Right atrium auricular region (tissue), 2 donors: ENCODE measurements around the gene MTA1. TPM values are rescaled to one million over a fixed set of nuclear protein-coding genes. Genes with fewer than 3 reads are reported as not detected.
A peak's percentile ranks its signal among the peaks of the same experiment; 100 is the strongest.

Source experiments
- DNase-seq: peaks from one replicate; pipeline ENCODE4 v3.0.0-alpha.2; 2019; ENCODE audit warnings: low spot score
- H3K27ac ChIP-seq, 2 donors: fragments of 200-600 bp; sonication (generic); 1 replicate in 1 of 2; 2 replicates in 1 of 2; pipeline ENCODE4 v1.5.1; 2016 to 2019
- H3K27me3 ChIP-seq, 2 donors: fragments of 200-600 bp; sonication (generic); one replicate each; pipeline versions ENCODE4 v1.5.1 to v1.6.0; 2017 to 2019
- H3K36me3 ChIP-seq: fragments of 200-600 bp; sonication (generic); one replicate; pipeline ENCODE4 v1.5.1; 2016
- H3K4me1 ChIP-seq, 2 donors: fragments of 200-600 bp; sonication (generic); one replicate each; pipeline versions ENCODE4 v1.5.1 to v1.6.0; 2017 to 2019
- H3K4me3 ChIP-seq, 2 donors: fragments of 200-600 bp; sonication (generic); 1 replicate in 1 of 2; 2 replicates in 1 of 2; pipeline ENCODE4 v1.5.1; 2017 to 2019; ENCODE audit warnings: mild to moderate bottlenecking in 1 of 2, moderate library complexity in 1 of 2
- H3K9me3 ChIP-seq, 2 donors: fragments of 200-600 bp; sonication (generic); one replicate each; pipeline ENCODE4 v1.5.1; 2019
- CTCF ChIP-seq, 2 donors: fragments of 200-600 bp; sonication (generic); IDR thresholded peaks; one replicate each; pipeline ENCODE4 v1.5.1; 2019; ENCODE audit warnings: antibody characterized with exemption in 2 of 2
- total RNA-seq, 2 donors: library from RNA; depleted of rRNA; stranded (reverse); fragments of >200 nt; gene quantifications; one replicate each; pipeline ENCODE4 v1.1.0, GENCODE V29; 2016

Gene MTA1
- total RNA-seq: 10 to 100 TPM; 51.9 to 61.7 TPM

GRCh38 chr14:105419195-105420091 lies at the start of gene MTA1:
TSS of gene MTA1 (plus strand) at chr14:105419827. CDS start at chr14:105420036, 209 bp downstream.
- H3K36me3 ChIP-seq: no peaks in the 10 kb centered on the region
- peak within 1 kb of the TSS; percentile 62 to 69 for H3K4me3 ChIP-seq
- TF ChIP-seq CTCF (IDR thresholded peaks at IDR 0.05): no peak
- no peaks in the 10 kb centered on the region for H3K9me3 ChIP-seq
- H3K4me1 ChIP-seq: peaks cover 0 to 58% of the 10 kb centered on the region in 2 donors
- H3K27me3 ChIP-seq: no peaks in the 10 kb centered on the region
- H3K27ac ChIP-seq: peak within 1 kb of the TSS; percentile 74 to 82
- DNase-seq: no peak

GRCh38 chr14:105374389-105374788 lies 45.2 kb upstream of the MTA1 start:
- Histone ChIP-seq H3K4me3 (no peak overlapping the region), H3K9me3 (no peaks in the 10 kb centered on the region), H3K36me3 (peaks cover 6% of the 10 kb centered on the region), H3K27me3 (no peaks in the 10 kb centered on the region), H3K4me1 (peaks cover 0 to 5% of the 10 kb centered on the region in 2 donors), H3K27ac (no peak overlapping the region)
- no peak for DNase-seq
- TF ChIP-seq CTCF (IDR thresholded peaks at IDR 0.05): no peak

GRCh38 chr14:105375635-105376057 lies 44.0 kb upstream of the MTA1 start:
- H3K27ac ChIP-seq: no peak overlapping the region
- H3K9me3 ChIP-seq: no peaks in the 10 kb centered on the region
- no peak for DNase-seq
- peaks cover 0 to 5% of the 10 kb centered on the region in 2 donors for H3K4me1 ChIP-seq
- H3K27me3 ChIP-seq: no peaks in the 10 kb centered on the region
- TF ChIP-seq CTCF (IDR thresholded peaks at IDR 0.05): no peak
- peaks cover 14% of the 10 kb centered on the region for H3K36me3 ChIP-seq
- no peak overlapping the region for H3K4me3 ChIP-seq

GRCh38 chr14:105376521-105377440 lies 42.8 kb upstream of the MTA1 start:
- DNase-seq: no peak

More at GRCh38 chr14:105376521-105377440, 42.8 kb upstream of the MTA1 start:
- Histone ChIP-seq H3K27ac (no peak overlapping the region), H3K4me1 (no peaks in the 10 kb centered on the region), H3K4me3 (no peak overlapping the region), H3K36me3 (peaks cover 16% of the 10 kb centered on the region), H3K9me3 (no peaks in the 10 kb centered on the region), H3K27me3 (no peaks in the 10 kb centered on the region)
- no peak for TF ChIP-seq CTCF (IDR thresholded peaks at IDR 0.05)
